Gastrocnemius medialis (tissue), 4 donors: Measurements from ENCODE around the gene MACROD2. TPM values are rescaled to one million over a fixed set of nuclear protein-coding genes. Genes with fewer than 3 reads are reported as not detected.
"Not testable (repeated sequence)": the region's sequence is repeated elsewhere in the genome, so short reads cannot be mapped to it uniquely, and the experiment has no call there.

Experiments
- ATAC-seq, 2 donors: fragments of 150-250 bp; one replicate each; pipeline ENCODE4 v1.9.1; 2016
- DNase-seq, 2 donors: peaks; one replicate each; pipeline ENCODE4 v3.0.0-alpha.2; 2019
- H3K27ac ChIP-seq, 4 donors: fragments of 200-600 bp; sonication (generic); 1 replicate in 1 of 4; 2 replicates in 3 of 4; pipeline ENCODE4 v1.5.1; 2016 to 2018; ENCODE audit warnings: mild to moderate bottlenecking in 2 of 4, moderate library complexity in 1 of 4
- H3K27me3 ChIP-seq, 3 donors: fragments of 200-600 bp; sonication (generic) in 2 of 3; 1 replicate in 1 of 3; 2 replicates in 2 of 3; pipeline versions ENCODE4 v1.5.1 to v1.6.0; 2016 to 2019; ENCODE audit warnings: mild to moderate bottlenecking in 1 of 3, moderate library complexity in 1 of 3
- H3K36me3 ChIP-seq, 2 donors: fragments of 200-600 bp; sonication (generic) in 1 of 2; one replicate each; pipeline ENCODE4 v1.5.1; 2017 to 2018
- H3K4me1 ChIP-seq, 2 donors: fragments of 200-600 bp; sonication (generic) in 1 of 2; one replicate each; pipeline ENCODE4 v1.5.1; 2016 to 2017; ENCODE audit warnings: mild to moderate bottlenecking in 2 of 2
- H3K4me3 ChIP-seq, 4 donors: fragments of 200-600 bp; sonication (generic) in 3 of 4; 1 replicate in 1 of 4; 2 replicates in 3 of 4; pipeline ENCODE4 v1.5.1; 2016 to 2019; ENCODE audit warnings: mild to moderate bottlenecking in 2 of 4
- H3K9me3 ChIP-seq, 3 donors: fragments of 200-600 bp; sonication (generic) in 2 of 3; 1 replicate in 1 of 3; 2 replicates in 2 of 3; pipeline ENCODE4 v1.5.1; 2016 to 2019
- CTCF ChIP-seq, 5 experiments: fragments of 450-650 bp in 3 of 5; fragments of 200-600 bp in 2 of 5; sonication (generic) in 2 of 5; IDR thresholded peaks in 4 of 5; conservative IDR thresholded peaks in 1 of 5; 1 replicate in 4 of 5; 2 replicates in 1 of 5; pipeline ENCODE4 v1.5.1; 2016 to 2019; ENCODE audit warnings: antibody characterized with exemption in 5 of 5, mild to moderate bottlenecking in 3 of 5, moderate library complexity in 3 of 5
- POLR2A ChIP-seq, 2 donors: fragments of 450-650 bp; IDR thresholded peaks; one replicate each; pipeline ENCODE4 v1.6.1; 2017; ENCODE audit warnings: antibody characterized with exemption in 2 of 2, mild to moderate bottlenecking in 2 of 2, moderate library complexity in 2 of 2
- in situ Hi-C, 4 donors: fragments of 200-750 bp; cut with MboI; loops; one replicate each; pipeline versions ENCODE4 v1.15.0 to v1.8.0; 2017; ENCODE audit warnings: low sequenced_read_pairs in 4 of 4
- intact Hi-C: fragments of 100-400 bp; cut with DNase I; formaldehyde crosslinking; loops from one replicate; pipeline ENCODE4 v1.15.1; 2023; ENCODE audit warnings: low total_unique reads
- total RNA-seq, 4 donors: library from RNA; depleted of rRNA; stranded (reverse); fragments of >200 nt; gene quantifications; one replicate each; pipeline versions ENCODE4 v1.1.0 to v1.2.3, GENCODE V29; 2016

The MACROD2 gene
- total RNA-seq, 4 donors from 2014 or later = 1.8 to 10.2 (median 3.6) TPM

- TF ChIP-seq POLR2A (IDR thresholded peaks at IDR 0.05) = no peak
- TF ChIP-seq CTCF (IDR thresholded peaks at IDR 0.05 in 4 of 5, conservative IDR thresholded peaks at IDR 0.05 in 1 of 5) = no peak
- H3K9me3 ChIP-seq = no peaks in the 10 kb centered on the region
- ATAC-seq = no peak
- H3K4me3 ChIP-seq = no peak overlapping the region
- H3K36me3 ChIP-seq = no peaks in the 10 kb centered on the region
- no peaks in the 10 kb centered on the region for H3K4me1 ChIP-seq
- no peaks in the 10 kb centered on the region for H3K27me3 ChIP-seq
- intact Hi-C loops = no loop called here
- H3K27ac ChIP-seq = no peak overlapping the region
- no peak for DNase-seq
- in situ Hi-C loops = no loop called here
Observed at GRCh38 chr20:15976047-15976736, 1980.9 kb downstream of the MACROD2 start.

- intact Hi-C loops (no loop called here), in situ Hi-C loops (no loop called here)
- H3K9me3 ChIP-seq = no peaks in the 10 kb centered on the region
- no peaks in the 10 kb centered on the region for H3K4me1 ChIP-seq
- H3K27me3 ChIP-seq = no peaks in the 10 kb centered on the region
- no peak for TF ChIP-seq CTCF (IDR thresholded peaks at IDR 0.05 in 4 of 5, conservative IDR thresholded peaks at IDR 0.05 in 1 of 5)
- no peak for TF ChIP-seq POLR2A (IDR thresholded peaks at IDR 0.05)
- no peaks in the 10 kb centered on the region for H3K36me3 ChIP-seq
- H3K4me3 ChIP-seq = no peak overlapping the region
- no peak for ATAC-seq
- no peak for DNase-seq
- no peak overlapping the region for H3K27ac ChIP-seq
Observed at GRCh38 chr20:15977026-15977425, 1981.7 kb downstream of the MACROD2 start.

- Histone ChIP-seq H3K36me3 (no peaks in the 10 kb centered on the region), H3K4me3 (no peak overlapping the region), H3K4me1 (no peaks in the 10 kb centered on the region), H3K9me3 (no peaks in the 10 kb centered on the region), H3K27me3 (no peaks in the 10 kb centered on the region), H3K27ac (no peak overlapping the region)
- DNase-seq (no peak), ATAC-seq (no peak)
- TF ChIP-seq CTCF (IDR thresholded peaks at IDR 0.05 in 4 of 5, conservative IDR thresholded peaks at IDR 0.05 in 1 of 5) (no peak), POLR2A (IDR thresholded peaks at IDR 0.05) (no peak)
- intact Hi-C loops = no loop called here
- in situ Hi-C loops = no loop called here
Observed at GRCh38 chr20:15977758-15978157, 1982.4 kb downstream of the MACROD2 start.

- ATAC-seq, H3K36me3 ChIP-seq, intact Hi-C loops: not testable (repeated sequence)
Observed at GRCh38 chr20:15985494-15986368, 1990.4 kb downstream of the MACROD2 start.

GRCh38 chr20:15986690-15987089 lies 1991.4 kb downstream of the MACROD2 start:
- Histone ChIP-seq H3K27me3 (no peaks in the 10 kb centered on the region), H3K4me3 (no peak overlapping the region), H3K9me3 (no peaks in the 10 kb centered on the region), H3K4me1 (no peaks in the 10 kb centered on the region), H3K36me3 (no peaks in the 10 kb centered on the region), H3K27ac (no peak overlapping the region)
- no peak for ATAC-seq
- in situ Hi-C loops (no loop called here), intact Hi-C loops (no loop called here)
- no peak for TF ChIP-seq CTCF (IDR thresholded peaks at IDR 0.05 in 4 of 5, conservative IDR thresholded peaks at IDR 0.05 in 1 of 5)
- TF ChIP-seq POLR2A (IDR thresholded peaks at IDR 0.05) = no peak
- DNase-seq = no peak

More at GRCh38 chr20:15985494-15986368, 1990.4 kb downstream of the MACROD2 start:
- DNase-seq, H3K4me3 ChIP-seq, H3K27me3 ChIP-seq, H3K27ac ChIP-seq, H3K4me1 ChIP-seq, in situ Hi-C loops, H3K9me3 ChIP-seq: not testable (repeated sequence)
